Thymus (tissue), 11 donors: ENCODE measurements around the gene HRG. TPM values are rescaled to one million over a fixed set of nuclear protein-coding genes. Genes with fewer than 3 reads are reported as not detected.

ENCODE experiments used
- DNase-seq, 9 donors: peaks; one replicate each; pipeline ENCODE4 v3.0.0-alpha.2; 2013; ENCODE audit warnings: low spot score in 9 of 9, low read depth in 6 of 9, missing footprints in 1 of 9
- H3K27ac ChIP-seq, 2 donors: one replicate each; pipeline ENCODE4 v1.5.1; 2013; ENCODE audit warnings: control low read depth in 1 of 2, low read depth in 1 of 2, low read length in 1 of 2, mild to moderate bottlenecking in 1 of 2, moderate library complexity in 1 of 2
- H3K27me3 ChIP-seq, 2 donors: one replicate each; pipeline ENCODE4 v1.5.1; 2013; ENCODE audit warnings: low read length in 1 of 2; ENCODE audit not compliant: control insufficient read depth in 2 of 2, insufficient read depth in 1 of 2
- H3K36me3 ChIP-seq, 2 donors: one replicate each; pipeline ENCODE4 v1.5.1; 2013; ENCODE audit warnings: low read length in 1 of 2, mild to moderate bottlenecking in 1 of 2, moderate library complexity in 1 of 2; ENCODE audit not compliant: control insufficient read depth in 2 of 2, insufficient read depth in 2 of 2
- H3K4me1 ChIP-seq, 2 donors: one replicate each; pipeline ENCODE4 v1.5.1; 2013; ENCODE audit warnings: low read length in 2 of 2; ENCODE audit not compliant: control insufficient read depth in 2 of 2, insufficient read depth in 2 of 2
- H3K4me3 ChIP-seq, 2 donors: one replicate each; pipeline ENCODE4 v1.5.1; 2013; ENCODE audit warnings: low read length in 2 of 2, control low read depth in 1 of 2, mild to moderate bottlenecking in 1 of 2
- H3K9me3 ChIP-seq, 2 donors: one replicate each; pipeline ENCODE4 v1.5.1; 2013; ENCODE audit warnings: low read length in 1 of 2, mild to moderate bottlenecking in 1 of 2; ENCODE audit not compliant: control insufficient read depth in 2 of 2, insufficient read depth in 1 of 2
- WGBS: extraction: QIAGEN DNeasy Blood & Tissue Kit; methylation state at CpG from one replicate; pipeline ENCODE4 v1.1.7; 2013; 5-methylcytosine and 5-hydroxymethylcytosine counted together
- polyA plus RNA-seq: library from polyadenylated mRNA; stranded (reverse); fragments of 200-250 nt; gene quantifications from one replicate; pipeline ENCODE4 v1.2.3, GENCODE V29; 2013
- total RNA-seq: library from RNA; stranded (reverse); fragments of 120-200 nt; gene quantifications from one replicate; pipeline ENCODE4 v1.2.4, GENCODE V29; 2013
- donor health status: healthy.

The HRG gene
- total and polyA plus RNA-seq, 2 donors: 0.02 TPM; not detected in 1

- Histone ChIP-seq H3K27me3 (peaks cover 0 to 3% of the 10 kb centered on the region in 2 donors), H3K36me3 (no peaks in the 10 kb centered on the region), H3K4me1 (no peaks in the 10 kb centered on the region), H3K9me3 (no peaks in the 10 kb centered on the region), H3K27ac (no peak overlapping the region), H3K4me3 (no peak overlapping the region)
- 96% methylated on average over 3 of the region's 3 CpGs for WGBS
- DNase-seq: no peak
These were observed 30.3 kb upstream of the HRG start for GRCh38 chr3:186635532-186635931.

- Histone ChIP-seq H3K9me3 (no peaks in the 10 kb centered on the region), H3K27me3 (peaks cover 0 to 3% of the 10 kb centered on the region in 2 donors), H3K4me1 (no peaks in the 10 kb centered on the region), H3K27ac (no peak overlapping the region), H3K4me3 (no peak overlapping the region), H3K36me3 (no peaks in the 10 kb centered on the region)
- DNase-seq: no peak
- 89% methylated on average over 7 of the region's 7 CpGs for WGBS
These were observed 29.3 kb upstream of the HRG start for GRCh38 chr3:186636536-186636935.

GRCh38 chr3:186637686-186638085 is 28.1 kb upstream of the HRG start:
- Histone ChIP-seq H3K4me1 (no peaks in the 10 kb centered on the region), H3K4me3 (no peak overlapping the region), H3K27me3 (peaks cover 0 to 3% of the 10 kb centered on the region in 2 donors), H3K36me3 (no peaks in the 10 kb centered on the region), H3K27ac (no peak overlapping the region), H3K9me3 (no peaks in the 10 kb centered on the region)
- WGBS: 83% methylated on average over 3 of the region's 3 CpGs
- no peak for DNase-seq

- Histone ChIP-seq H3K27me3 (peaks cover 0 to 3% of the 10 kb centered on the region in 2 donors), H3K36me3 (no peaks in the 10 kb centered on the region), H3K4me1 (no peaks in the 10 kb centered on the region), H3K27ac (no peak overlapping the region), H3K9me3 (no peaks in the 10 kb centered on the region), H3K4me3 (no peak overlapping the region)
- WGBS: 96% methylated on average over 2 of the region's 2 CpGs
- DNase-seq: no peak
These were observed 27.6 kb upstream of the HRG start for GRCh38 chr3:186638259-186638658.

- Histone ChIP-seq H3K4me1 (no peaks in the 10 kb centered on the region), H3K9me3 (no peaks in the 10 kb centered on the region), H3K36me3 (no peaks in the 10 kb centered on the region), H3K27ac (no peak within 1 kb of the TSS), H3K4me3 (no peak within 1 kb of the TSS), H3K27me3 (peaks cover 0 to 3% of the 10 kb centered on the region in 2 donors)
- 91% methylated on average over 1 of the region's 1 CpG for WGBS
- DNase-seq: no peak
These were observed 25.9 kb upstream of the HRG start, which contains the start of gene FETUB for GRCh38 chr3:186639778-186640472. Gene FETUB, plus strand, starts transcription at chr3:186640399. Its CDS starts 62 bp downstream, at chr3:186640461.

GRCh38 chr3:186640473-186640818 is 25.4 kb upstream of the HRG start:
- no peak for DNase-seq

GRCh38 chr3:186640929-186641328 is 24.9 kb upstream of the HRG start:
- peaks cover 0 to 3% of the 10 kb centered on the region in 2 donors for H3K27me3 ChIP-seq
- H3K36me3 ChIP-seq: no peaks in the 10 kb centered on the region
- H3K4me1 ChIP-seq: no peaks in the 10 kb centered on the region
- no peaks in the 10 kb centered on the region for H3K9me3 ChIP-seq
- no peak overlapping the region for H3K4me3 ChIP-seq
- no peak for DNase-seq
- no peak overlapping the region for H3K27ac ChIP-seq

More at GRCh38 chr3:186640473-186640818, 25.4 kb upstream of the HRG start:
- no peak overlapping the region for H3K4me3 ChIP-seq
- H3K27ac ChIP-seq: no peak overlapping the region
- no peaks in the 10 kb centered on the region for H3K4me1 ChIP-seq
- H3K27me3 ChIP-seq: peaks cover 0 to 3% of the 10 kb centered on the region in 2 donors
- no peaks in the 10 kb centered on the region for H3K36me3 ChIP-seq
- WGBS: 90% methylated on average over 9 of the region's 9 CpGs
- H3K9me3 ChIP-seq: no peaks in the 10 kb centered on the region

- 28% methylated on average over 3 of the region's 3 CpGs for WGBS
- H3K4me3 ChIP-seq: no peak overlapping the region
- H3K27ac ChIP-seq: no peak overlapping the region
- DNase-seq: no peak
- peaks cover 0 to 3% of the 10 kb centered on the region in 2 donors for H3K27me3 ChIP-seq
- H3K9me3 ChIP-seq: no peaks in the 10 kb centered on the region
- no peaks in the 10 kb centered on the region for H3K36me3 ChIP-seq
- H3K4me1 ChIP-seq: no peaks in the 10 kb centered on the region
These were observed 23.8 kb upstream of the HRG start for GRCh38 chr3:186642014-186642413.

- no peaks in the 10 kb centered on the region for H3K9me3 ChIP-seq
- H3K4me3 ChIP-seq: no peak overlapping the region
- H3K4me1 ChIP-seq: no peaks in the 10 kb centered on the region
- no peak for DNase-seq
- H3K36me3 ChIP-seq: no peaks in the 10 kb centered on the region
- 91% methylated on average over 1 of the region's 1 CpG for WGBS
- no peak overlapping the region for H3K27ac ChIP-seq
- no peaks in the 10 kb centered on the region for H3K27me3 ChIP-seq
These were observed 22.3 kb upstream of the HRG start for GRCh38 chr3:186643493-186643892.
